ENCODE measurements around the gene FADS2.

DNA sequence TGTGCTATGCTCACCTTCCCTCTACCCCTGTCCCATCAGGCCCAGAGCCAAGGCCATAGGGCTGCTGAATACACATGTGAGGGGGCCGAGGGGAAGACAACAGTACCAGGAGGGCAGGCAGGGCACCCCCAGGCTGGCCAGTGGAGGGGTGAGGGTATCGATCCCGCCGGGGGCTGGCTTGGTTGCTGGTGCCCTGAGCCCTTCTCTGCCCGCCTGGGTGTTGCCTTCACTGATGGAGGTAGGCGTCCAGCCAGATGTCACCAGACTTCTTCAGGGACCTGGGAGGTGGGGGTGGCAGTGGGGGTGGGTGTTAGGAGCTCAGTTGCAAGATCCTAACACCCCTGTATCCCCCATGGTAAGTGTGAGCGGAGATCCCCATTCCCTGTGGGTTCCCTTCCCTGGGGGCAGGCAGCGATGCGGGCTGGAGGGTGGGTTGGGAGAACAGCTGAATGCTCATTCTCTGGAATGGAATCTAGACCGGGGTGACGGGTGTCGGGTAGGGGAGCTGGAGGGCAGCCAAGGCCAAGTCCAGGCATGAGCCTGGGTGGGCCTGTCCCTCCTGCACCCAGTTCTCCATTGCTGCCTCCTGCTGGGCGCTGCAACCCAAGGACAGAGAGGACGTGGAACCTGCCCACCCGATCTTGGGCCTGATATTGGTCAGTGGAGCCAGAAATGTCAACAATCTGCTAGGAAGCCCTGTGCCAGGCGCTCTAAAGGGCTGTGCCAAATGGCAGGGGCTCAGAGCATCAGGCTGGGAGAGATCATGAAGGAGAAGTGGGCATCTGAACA, 45.7 kb downstream of the FADS2 start:
- TF ChIP-seq, protein P1, sequence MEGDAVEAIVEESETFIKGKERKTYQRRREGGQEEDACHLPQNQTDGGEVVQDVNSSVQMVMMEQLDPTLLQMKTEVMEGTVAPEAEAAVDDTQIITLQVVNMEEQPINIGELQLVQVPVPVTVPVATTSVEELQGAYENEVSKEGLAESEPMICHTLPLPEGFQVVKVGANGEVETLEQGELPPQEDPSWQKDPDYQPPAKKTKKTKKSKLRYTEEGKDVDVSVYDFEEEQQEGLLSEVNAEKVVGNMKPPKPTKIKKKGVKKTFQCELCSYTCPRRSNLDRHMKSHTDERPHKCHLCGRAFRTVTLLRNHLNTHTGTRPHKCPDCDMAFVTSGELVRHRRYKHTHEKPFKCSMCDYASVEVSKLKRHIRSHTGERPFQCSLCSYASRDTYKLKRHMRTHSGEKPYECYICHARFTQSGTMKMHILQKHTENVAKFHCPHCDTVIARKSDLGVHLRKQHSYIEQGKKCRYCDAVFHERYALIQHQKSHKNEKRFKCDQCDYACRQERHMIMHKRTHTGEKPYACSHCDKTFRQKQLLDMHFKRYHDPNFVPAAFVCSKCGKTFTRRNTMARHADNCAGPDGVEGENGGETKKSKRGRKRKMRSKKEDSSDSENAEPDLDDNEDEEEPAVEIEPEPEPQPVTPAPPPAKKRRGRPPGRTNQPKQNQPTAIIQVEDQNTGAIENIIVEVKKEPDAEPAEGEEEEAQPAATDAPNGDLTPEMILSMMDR (conservative IDR thresholded peaks at IDR 0.05; ENCODE audit: low read length): no peak
- no peak for TF ChIP-seq EZH2phosphoT487 (IDR thresholded peaks at IDR 0.05; ENCODE audit: borderline replicate concordance, low read depth, low read length)

All from OCI-LY7 (cell line).